PC-9 (cell line): Measurements from ENCODE around the gene AKAP13. TPM values are rescaled to one million over a fixed set of nuclear protein-coding genes. Genes with fewer than 3 reads are reported as not detected.

ENCODE experiments used
- BruUV-seq: library from RNA; stranded (reverse); fragments of 400-500 nt; replicated peaks from 2 replicates; lab custom pipeline; 2021; lab: Mats Ljungman, UMichigan
- CTCF ChIA-PET: fragments of 300-600 bp; sonication (Branson Sonifier 250); formaldehyde crosslinking; loops from one replicate; lab custom pipeline; 2022; ENCODE audit warnings: antibody characterized with exemption; lab: Charles Lee
- POLR2A ChIA-PET: fragments of 300-600 bp; sonication (Branson Sonifier 250); formaldehyde crosslinking; loops from one replicate; lab custom pipeline; 2022; ENCODE audit warnings: antibody characterized with exemption; ENCODE audit not compliant: unreplicated experiment; lab: Charles Lee
- DNase-seq, 2 experiments: peaks; one replicate each; pipeline versions ENCODE4 v3.0.0 to v3.0.0-alpha.2; 2015 to 2022; ENCODE audit warnings: mixed read lengths in 1 of 2
- H2AFZ ChIP-seq: fragments of 200-600 bp; sonication (generic); 2 replicates; pipeline ENCODE4 v1.8.1; 2017; ENCODE audit warnings: antibody characterized with exemption
- H3F3A ChIP-seq: fragments of 200-600 bp; sonication (generic); 2 replicates; pipeline ENCODE4 v1.8.1; 2017; ENCODE audit warnings: antibody characterized with exemption, mild to moderate bottlenecking, low read depth; ENCODE audit not compliant: insufficient read depth
- H3K27ac ChIP-seq: fragments of 200-600 bp; sonication (generic); 2 replicates; pipeline ENCODE4 v1.6.1; 2016; ENCODE audit warnings: mixed run types
- H3K27me3 ChIP-seq: fragments of 200-600 bp; sonication (generic); 2 replicates; pipeline ENCODE4 v1.6.1; 2016; ENCODE audit warnings: low read depth, mixed run types; ENCODE audit not compliant: insufficient read depth
- H3K36me3 ChIP-seq: fragments of 200-600 bp; sonication (generic); 2 replicates; pipeline ENCODE4 v1.6.1; 2016; ENCODE audit warnings: low read depth, mixed run types
- H3K4me1 ChIP-seq: fragments of 200-600 bp; sonication (generic); replicated peaks from 2 replicates; pipeline ENCODE4 v1.6.1; 2016; ENCODE audit warnings: mixed run types; ENCODE audit not compliant: insufficient read depth
- H3K4me2 ChIP-seq: fragments of 200-600 bp; sonication (generic); 2 replicates; pipeline ENCODE4 v1.6.1; 2017; ENCODE audit warnings: mixed run types
- H3K4me3 ChIP-seq: fragments of 200-600 bp; sonication (generic); 2 replicates; pipeline ENCODE4 v1.6.1; 2016; ENCODE audit warnings: mixed run types
- H3K79me2 ChIP-seq: fragments of 200-600 bp; sonication (generic); 2 replicates; pipeline ENCODE4 v1.6.1; 2017; ENCODE audit warnings: low read depth, mixed run types
- H3K9me2 ChIP-seq: fragments of 200-600 bp; sonication (generic); 2 replicates; pipeline ENCODE4 v1.8.1; 2017; ENCODE audit warnings: mild to moderate bottlenecking; ENCODE audit not compliant: insufficient read depth
- H3K9me3 ChIP-seq: fragments of 200-600 bp; sonication (generic); 2 replicates; pipeline ENCODE4 v1.8.1; 2016; ENCODE audit warnings: low read depth; ENCODE audit not compliant: insufficient read depth
- H4K20me1 ChIP-seq: fragments of 200-600 bp; sonication (generic); 2 replicates; pipeline ENCODE4 v1.8.1; 2017; ENCODE audit not compliant: insufficient read depth
- CTCF ChIP-seq: fragments of 200-600 bp; sonication (generic); conservative IDR thresholded peaks from 2 replicates; pipeline ENCODE4 v1.6.1; 2017; ENCODE audit warnings: mixed run types, antibody characterized with exemption, mild to moderate bottlenecking, moderate library complexity
- EZH2 ChIP-seq: fragments of 200-600 bp; sonication (generic); IDR thresholded peaks from 2 replicates; pipeline ENCODE4 v1.8.0; 2017; ENCODE audit warnings: antibody characterized with exemption, low read depth
- intact Hi-C: fragments of 100-400 bp; cut with micrococcal nuclease; formaldehyde crosslinking; loops from one replicate; pipeline ENCODE4 v1.10.0; 2022; ENCODE audit not compliant: unreplicated experiment
- total RNA-seq: library from RNA; stranded (reverse); gene quantifications from 2 replicates; pipeline ENCODE4 v1.2.3, GENCODE V29; 2021

AKAP13 gene
- total RNA-seq, 1 experiment from 2014 or later: 82.5 TPM

DNA sequence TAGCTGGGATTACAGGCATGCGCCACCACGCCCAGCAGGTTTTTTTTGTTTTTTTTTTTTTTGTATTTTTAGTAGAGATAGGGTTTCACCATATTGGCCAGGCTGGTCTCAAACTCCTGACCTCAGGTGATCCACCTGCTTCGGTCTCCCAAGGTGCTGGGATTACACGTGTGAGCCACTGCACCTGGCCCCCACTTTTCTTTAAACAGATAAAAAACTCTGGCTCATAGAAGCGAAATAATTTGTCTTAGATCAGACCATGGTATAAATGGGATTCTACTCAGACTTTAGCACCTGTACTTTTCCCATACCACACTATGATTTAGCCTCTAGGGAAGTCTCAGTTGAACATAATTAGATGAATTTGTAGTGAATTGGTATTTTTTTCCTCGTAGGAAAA is 182.4 kb downstream of the AKAP13 start:
- Histone ChIP-seq H3K27me3 (no peaks in the 10 kb centered on the region), H3K4me1 (no peaks in the 10 kb centered on the region), H3K4me3 (no peak overlapping the region), H3K27ac (no peak overlapping the region), H3K36me3 (0 out of 2 replicates have a peak, but pooled peaks cover 5% of the 10 kb centered on the region), H2AFZ (no peak overlapping the region), H3K9me2 (no peaks in the 10 kb centered on the region), H3F3A (peaks cover 10% of the 10 kb centered on the region; the same call in 1 of the 2 replicates), H3K79me2 (no peaks in the 10 kb centered on the region), H3K9me3 (no peaks in the 10 kb centered on the region), H4K20me1 (peaks cover 4% of the 10 kb centered on the region; the same call in 1 of the 2 replicates), H3K4me2 (no peak overlapping the region)
- BruUV-seq: no TSS peak
- CTCF ChIA-PET: interaction anchor here (0.6 kb wide), 1 partner anchor 456 kb away, joined by 3 read pairs; no protein-coding TSS in a partner anchor
- intact Hi-C loops: no loop called here
- TF ChIP-seq EZH2 (no peak), CTCF (no peak)
- DNase-seq: no peak
- POLR2A ChIA-PET: no interaction called here

DNA sequence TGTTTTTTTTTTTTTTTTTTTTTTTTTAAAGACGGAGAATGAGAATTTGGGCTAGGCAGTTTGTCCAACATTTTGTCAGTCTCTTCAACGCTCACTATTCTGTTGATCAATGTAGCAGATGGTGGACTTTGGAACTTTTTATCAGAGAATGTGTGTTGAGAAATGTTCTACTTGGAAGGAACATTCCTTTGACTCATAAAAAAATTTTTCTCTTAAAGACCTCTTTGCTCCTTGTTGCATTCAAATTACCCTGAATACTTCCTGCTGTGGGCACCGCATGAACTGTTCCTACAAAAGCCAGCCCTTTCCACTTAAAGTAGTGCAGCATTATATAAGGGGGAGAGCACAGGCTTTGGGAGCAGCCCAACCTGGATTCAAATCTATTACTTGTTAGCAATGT is 182.9 kb downstream of the AKAP13 start:
- no peak overlapping the region for H2AFZ ChIP-seq
- POLR2A ChIA-PET: interaction anchor here (0.5 kb wide), 1 partner anchor 44 kb away, joined by 3 read pairs; no protein-coding TSS in a partner anchor
- intact Hi-C loops: no loop called here
- peaks cover 4% of the 10 kb centered on the region; the same call in 1 of the 2 replicates for H4K20me1 ChIP-seq
- H3K36me3 ChIP-seq: 0 out of 2 replicates have a peak, but pooled peaks cover 5% of the 10 kb centered on the region
- H3K79me2 ChIP-seq: no peaks in the 10 kb centered on the region
- H3K9me2 ChIP-seq: no peaks in the 10 kb centered on the region
- no peak for TF ChIP-seq EZH2
- TF ChIP-seq CTCF: no peak
- BruUV-seq: no TSS peak
- CTCF ChIA-PET: no interaction called here
- H3K9me3 ChIP-seq: no peaks in the 10 kb centered on the region
- H3K4me1 ChIP-seq: no peaks in the 10 kb centered on the region
- no peak overlapping the region for H3K4me2 ChIP-seq
- peaks cover 8% of the 10 kb centered on the region; the same call in 1 of the 2 replicates for H3F3A ChIP-seq
- H3K27me3 ChIP-seq: no peaks in the 10 kb centered on the region
- H3K4me3 ChIP-seq: no peak overlapping the region
- H3K27ac ChIP-seq: no peak overlapping the region
- DNase-seq: no peak

GRCh38 chr15:85563731-85564130 is 183.3 kb downstream of the AKAP13 start:
- no peaks in the 10 kb centered on the region for H3K79me2 ChIP-seq
- H3K27me3 ChIP-seq: no peaks in the 10 kb centered on the region
- TF ChIP-seq CTCF (no peak), EZH2 (no peak)
- H3K4me1 ChIP-seq: no peaks in the 10 kb centered on the region
- no peak for DNase-seq
- H3K9me2 ChIP-seq: no peaks in the 10 kb centered on the region
- H3K4me3 ChIP-seq: no peak overlapping the region
- BruUV-seq: no TSS peak
- intact Hi-C loops: no loop called here
- 0 out of 2 replicates have a peak, but pooled peaks cover 5% of the 10 kb centered on the region for H3K36me3 ChIP-seq
- ChIA-PET POLR2A (interaction anchor here (0.5 kb wide), 1 partner anchor 44 kb away, joined by 3 read pairs; no protein-coding TSS in a partner anchor), CTCF (interaction anchor here (0.5 kb wide), 1 partner anchor 77 kb away, joined by 7 read pairs; no protein-coding TSS in a partner anchor)
- H3K4me2 ChIP-seq: no peak overlapping the region
- no peak overlapping the region for H2AFZ ChIP-seq
- H3K9me3 ChIP-seq: no peaks in the 10 kb centered on the region
- H4K20me1 ChIP-seq: peaks cover 4% of the 10 kb centered on the region; the same call in 1 of the 2 replicates
- H3K27ac ChIP-seq: no peak overlapping the region
- H3F3A ChIP-seq: peaks cover 8% of the 10 kb centered on the region; the same call in 1 of the 2 replicates
